Stimulated activated CD4-positive, alpha-beta T cell treated with anti-CD3 and anti-CD28 coated beads, Interleukin-15, amount 100 ng/mL, for 48 hours (primary cell): Measurements from ENCODE around the gene RPL18.
"Not testable (repeated sequence)": the region's sequence is repeated elsewhere in the genome, so short reads cannot be mapped to it uniquely, and the experiment has no call there.

Source experiments
- DNase-seq, 2 donors: peaks; one replicate each; pipeline ENCODE4 v3.0.0-alpha.2; 2020; ENCODE audit warnings: low read depth in 2 of 2

The RPL18 gene

DNA sequence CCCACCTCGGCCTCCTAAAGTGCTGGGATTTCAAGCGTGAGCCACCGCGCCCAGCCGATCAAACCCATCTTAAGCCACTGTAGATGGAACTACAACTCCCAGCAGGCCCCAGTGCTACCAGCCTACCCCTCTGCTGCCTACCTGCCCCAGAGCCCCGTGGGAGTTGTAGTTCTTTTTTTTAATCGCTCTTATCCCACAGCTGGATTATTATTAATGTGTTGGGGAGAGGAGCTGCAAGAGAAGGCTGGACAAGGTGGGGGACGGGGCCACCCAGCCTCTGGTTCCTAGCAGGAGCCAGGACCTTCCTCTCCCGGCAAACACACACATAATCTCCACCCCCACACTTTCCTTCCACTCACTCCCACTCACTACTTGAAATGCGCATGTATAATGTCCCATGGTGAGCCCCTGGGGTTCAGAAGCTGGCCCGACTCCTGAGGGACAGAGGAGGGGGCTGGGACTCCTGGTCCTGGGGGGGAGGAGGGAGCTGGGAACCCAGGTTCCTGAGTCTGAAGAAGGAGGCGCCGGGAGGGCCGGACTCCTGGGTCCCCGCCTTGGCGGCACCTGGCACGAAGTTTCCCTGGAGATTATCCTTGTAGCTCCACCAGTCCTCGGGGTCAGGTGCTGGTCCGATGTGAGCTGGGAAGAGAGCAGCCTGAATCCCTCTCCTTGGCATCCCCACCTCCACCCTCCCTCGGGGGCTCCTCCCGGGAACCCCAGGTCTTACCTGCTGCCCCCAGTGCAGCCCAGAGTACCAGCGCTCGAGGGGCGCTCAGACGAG is 26.1 kb upstream of the RPL18 start:
- peak; percentile 63 for DNase-seq

DNA sequence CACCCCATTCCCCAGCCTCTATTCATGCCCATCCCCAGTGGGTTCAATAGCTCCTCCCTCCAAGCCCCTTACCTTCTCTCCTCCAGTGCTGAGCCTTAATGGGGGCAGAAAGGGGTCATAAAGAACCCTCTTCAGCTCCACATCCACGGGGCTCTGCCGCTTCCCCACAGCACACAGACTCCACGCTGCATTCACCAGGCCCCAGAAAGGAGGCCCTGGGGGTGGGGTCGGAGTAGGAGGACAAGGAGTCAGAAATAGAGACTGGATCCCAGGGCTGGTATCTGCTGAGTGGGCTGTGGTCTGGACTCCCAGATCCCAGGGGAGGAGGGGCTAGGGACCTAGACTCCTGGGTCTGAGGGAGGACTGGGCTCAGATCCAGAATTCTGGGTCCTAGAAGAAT is 25.4 kb upstream of the RPL18 start:
- DNase-seq: no peak

DNA sequence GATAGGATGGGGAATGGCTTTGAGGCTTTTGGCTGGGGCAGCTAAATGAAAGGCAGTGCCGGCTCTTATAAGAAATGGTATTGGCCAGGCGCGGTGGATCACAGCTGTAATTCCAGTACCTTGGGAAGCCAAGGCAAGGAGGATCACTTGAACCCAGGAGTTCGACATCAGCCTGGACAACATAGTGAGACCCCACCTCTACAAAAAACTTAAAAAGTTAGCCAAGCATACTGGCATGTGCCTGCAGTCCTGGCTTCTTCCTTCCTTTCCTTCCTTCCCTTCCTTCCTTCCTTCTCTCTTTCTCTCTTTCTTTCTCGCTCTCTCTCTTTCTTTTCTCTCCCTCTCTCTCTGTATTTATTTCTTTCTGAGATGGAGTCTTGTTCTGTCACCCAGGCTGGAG is 23.9 kb upstream of the RPL18 start:
- DNase-seq: no peak

DNA sequence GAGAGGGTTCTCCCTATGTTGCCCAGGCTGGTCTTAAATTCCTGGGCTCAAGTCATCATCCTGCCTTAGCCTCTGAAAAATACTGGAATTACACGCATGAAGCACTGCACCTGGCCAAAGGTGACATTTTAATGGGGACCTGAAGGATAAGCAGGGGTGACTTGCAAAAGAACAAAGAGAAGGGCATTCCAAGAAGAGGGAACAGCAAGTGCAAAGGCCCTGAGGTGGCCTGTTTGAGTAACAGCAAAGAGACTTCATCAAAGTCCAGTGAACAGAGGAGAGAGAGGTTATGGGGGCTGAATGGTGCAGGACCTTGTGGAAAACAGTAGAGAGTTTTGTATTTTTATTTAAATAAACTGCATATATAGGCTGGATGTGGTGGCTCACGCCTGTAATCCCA is 22.9 kb upstream of the RPL18 start:
- no peak for DNase-seq

DNA sequence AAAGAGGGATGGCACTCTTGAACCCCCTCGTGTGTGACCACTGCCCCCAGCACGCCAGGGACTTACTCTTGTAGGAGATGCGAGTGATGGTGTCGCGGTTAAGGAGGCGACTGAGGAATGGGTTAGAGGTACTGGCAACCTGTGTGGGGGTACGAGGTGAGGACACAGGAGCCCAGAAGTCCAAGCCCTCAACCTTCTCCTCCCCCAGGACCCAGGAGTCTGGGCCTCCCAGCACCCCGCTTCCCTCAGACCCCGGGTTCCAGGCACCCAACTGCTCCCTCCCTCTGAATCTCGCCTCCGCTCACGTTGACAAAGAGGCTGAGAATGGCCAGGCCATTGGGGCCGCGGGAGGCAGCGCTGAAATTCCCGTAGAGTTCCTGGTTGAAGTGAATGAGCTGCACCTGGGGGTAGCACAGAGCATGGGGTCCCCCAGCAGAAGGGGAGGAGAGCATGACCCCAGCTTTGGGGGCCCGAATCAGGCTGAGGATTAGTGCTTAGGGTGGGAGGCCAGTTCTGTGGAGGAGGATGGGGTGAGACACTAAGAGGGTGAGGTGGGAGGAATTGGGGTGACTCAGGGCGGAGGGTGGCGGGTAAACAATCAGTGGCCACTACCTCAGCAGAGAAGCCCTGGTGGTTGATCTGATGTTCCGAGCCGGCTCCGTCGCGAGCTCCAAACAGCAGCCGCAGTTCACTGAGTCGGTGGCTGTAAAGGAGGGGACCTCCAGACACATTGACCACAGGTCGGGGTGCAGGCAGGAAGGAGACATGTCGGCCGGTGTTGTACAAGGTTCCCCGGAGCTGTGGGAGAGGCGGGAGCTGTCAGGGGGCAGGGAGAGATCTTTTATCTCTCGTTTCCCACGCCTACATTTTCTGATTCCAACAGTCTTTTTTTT is 20.8 kb upstream of the RPL18 start:
- no peak for DNase-seq

DNA sequence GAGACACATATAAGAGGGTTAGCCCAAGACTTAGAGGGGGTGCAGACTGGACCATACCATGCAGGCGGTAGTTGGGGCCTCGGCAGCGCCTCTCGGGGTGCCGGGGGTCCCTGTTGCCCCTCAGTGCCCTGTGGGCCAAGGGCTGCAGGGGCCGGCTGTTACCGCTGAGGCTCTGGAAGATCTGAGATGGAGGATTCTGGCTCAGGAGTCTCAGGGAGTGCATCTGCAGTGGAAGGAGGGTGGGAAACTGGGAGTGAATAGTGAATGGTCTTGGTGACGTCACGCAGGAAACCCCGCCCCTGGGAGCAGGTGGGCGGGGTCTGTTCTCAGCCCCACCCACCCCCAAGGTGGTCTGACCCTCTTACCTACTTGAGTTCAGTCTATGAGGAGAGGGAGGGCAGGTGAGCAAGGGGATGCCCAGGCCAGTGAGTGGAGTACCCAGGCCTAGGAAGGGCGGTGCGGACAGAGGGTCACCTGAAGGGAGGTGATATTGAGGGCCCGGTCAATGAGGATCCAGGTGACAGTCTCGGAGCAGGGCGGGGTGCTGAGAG is 19.9 kb upstream of the RPL18 start:
- no peak for DNase-seq

DNA sequence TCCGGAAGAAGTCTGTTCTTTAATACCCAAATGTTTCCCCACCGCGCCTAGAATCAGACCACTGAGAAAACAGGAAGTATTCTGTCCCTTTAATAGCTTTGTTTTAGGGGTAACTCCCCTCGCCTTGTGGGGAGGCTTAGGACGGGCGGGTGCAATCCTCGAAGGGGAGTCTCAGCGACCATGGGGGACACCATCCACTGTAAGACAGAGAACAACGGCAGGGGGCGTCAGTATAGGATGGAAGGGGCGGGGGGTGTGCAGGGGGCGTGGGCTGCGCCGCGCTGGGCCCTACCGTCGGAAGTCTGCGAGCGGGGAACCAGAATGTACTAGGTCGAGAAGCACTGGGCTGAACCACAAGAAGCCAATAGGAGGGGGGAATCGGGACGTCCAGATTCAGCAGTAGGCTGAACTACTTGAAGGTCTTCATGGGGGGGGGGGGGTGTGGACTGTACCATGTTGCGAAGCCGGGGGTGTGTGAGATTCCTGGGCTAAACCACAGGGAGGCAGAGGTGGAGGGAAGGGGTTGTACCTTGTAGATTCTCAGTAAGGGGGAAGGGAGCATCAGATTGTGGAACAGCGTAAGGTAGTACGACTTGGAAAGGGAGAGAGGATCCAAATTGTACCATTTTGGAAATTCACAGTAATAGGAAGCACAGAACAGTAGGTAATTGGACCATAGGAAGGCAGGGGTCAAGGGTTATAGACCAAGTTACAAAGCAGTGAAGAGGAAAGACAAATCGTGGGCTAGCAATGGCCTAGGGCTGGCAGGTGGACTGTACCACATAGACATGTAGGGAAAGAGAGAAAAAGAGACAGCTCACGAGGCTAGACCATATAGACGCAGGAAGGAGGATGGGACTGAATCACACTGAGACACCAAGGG is 19.2 kb upstream of the RPL18 start:
- DNase-seq: peak; percentile 68 to 78

DNA sequence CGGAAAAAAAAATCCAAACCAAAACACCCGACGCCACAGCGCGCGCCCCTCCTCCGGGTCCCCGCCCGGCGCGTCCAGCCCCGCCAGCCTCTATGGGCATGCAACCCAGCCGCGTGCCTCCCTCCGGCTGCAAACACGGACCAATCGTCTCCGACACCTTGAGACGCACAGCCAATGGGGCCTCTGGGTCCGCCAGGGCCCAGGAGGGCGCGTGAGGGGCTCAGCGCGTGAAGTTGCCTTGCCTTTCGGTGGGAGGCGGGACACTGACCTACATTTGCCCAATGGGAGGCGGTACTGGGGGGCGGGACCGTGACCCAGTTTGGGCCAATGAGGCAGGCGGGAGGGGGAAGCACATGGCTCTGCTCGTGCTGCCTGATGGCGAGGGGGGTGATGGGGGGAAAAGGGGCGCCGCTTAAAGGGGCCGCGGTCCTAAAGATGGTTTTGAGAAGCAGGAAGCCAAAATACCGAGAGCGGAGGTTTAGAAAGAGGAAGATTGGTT is 18.5 kb upstream of the RPL18 start:
- peak; percentile 98 to 99 for DNase-seq

DNA sequence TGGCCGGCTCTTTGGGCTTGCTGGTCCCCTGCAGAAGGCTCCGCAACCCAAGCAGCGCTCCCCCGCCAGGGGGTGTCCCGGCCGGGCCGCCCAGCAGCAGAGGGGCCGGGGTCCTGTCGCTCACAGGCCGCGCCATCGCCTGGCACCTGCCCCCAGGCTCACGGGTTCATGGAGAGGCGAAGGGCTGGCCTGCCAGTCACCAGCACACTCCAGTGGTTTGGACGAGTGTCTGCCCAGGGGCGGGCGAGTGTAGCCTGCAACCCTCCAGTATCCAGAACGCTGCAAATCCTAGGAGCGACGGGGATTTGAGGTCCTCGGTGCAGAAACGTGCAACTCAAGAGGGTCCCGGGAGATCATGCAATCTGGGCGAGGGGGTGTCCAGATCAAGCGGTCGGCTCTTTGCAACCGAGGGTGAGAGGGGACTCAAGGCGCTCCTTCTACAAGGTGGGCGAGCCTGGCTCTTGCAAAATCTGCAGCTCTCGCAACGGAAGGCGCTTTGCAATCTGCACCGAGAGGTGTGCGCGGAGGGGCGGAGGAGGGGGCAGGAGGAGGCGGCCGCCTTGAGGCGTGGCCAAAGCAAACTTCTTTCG is 18.0 kb upstream of the RPL18 start, which contains the start of gene DBP:
Gene DBP (minus strand): TSS at position 521 of the 590 bp plus-strand sequence. CDS start 385 bp downstream, at position 136.
- DNase-seq: no peak

DNA sequence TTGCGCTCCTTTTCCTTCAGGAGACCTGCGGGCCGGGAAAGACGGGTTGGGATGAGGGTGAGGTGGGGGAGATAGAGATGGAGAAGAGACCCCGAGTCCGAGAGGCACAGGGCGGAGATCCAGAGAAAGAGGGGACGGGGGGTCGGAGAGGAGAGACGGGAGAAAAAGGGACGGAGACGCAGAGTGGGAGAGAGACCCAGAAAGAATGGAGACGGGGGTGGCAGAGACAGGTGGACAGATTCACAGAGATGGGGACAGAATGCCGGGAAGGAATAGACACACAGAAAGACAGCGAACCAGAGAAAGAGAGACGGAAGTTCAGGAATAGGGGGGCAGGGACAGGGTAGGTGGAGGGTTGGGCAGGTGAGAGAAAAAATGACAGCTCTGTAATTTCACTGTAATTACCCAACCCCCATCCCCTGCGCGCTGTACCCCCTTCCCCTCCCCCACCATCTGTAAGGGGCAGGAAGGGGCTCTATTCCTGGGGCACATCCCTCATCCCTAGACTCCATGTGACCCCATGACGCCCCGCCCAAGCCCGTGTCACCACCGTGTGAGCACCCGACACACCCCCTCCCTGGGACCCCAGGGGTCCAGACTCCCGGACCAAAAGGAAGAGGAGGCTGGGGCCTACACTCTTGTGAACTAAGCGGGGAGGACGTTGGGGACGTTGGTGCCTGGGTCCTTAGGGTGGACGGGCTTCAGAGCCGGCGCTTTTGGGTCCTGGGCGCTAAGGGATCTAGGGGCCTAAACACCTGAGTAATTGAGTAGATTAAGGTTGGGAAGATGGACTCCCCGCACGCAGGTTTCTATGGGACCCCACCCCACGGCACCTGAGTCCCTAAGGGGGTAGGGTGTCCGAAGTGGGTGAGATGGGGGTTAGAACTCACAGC is 17.2 kb upstream of the RPL18 start:
- DNase-seq: no peak

DNA sequence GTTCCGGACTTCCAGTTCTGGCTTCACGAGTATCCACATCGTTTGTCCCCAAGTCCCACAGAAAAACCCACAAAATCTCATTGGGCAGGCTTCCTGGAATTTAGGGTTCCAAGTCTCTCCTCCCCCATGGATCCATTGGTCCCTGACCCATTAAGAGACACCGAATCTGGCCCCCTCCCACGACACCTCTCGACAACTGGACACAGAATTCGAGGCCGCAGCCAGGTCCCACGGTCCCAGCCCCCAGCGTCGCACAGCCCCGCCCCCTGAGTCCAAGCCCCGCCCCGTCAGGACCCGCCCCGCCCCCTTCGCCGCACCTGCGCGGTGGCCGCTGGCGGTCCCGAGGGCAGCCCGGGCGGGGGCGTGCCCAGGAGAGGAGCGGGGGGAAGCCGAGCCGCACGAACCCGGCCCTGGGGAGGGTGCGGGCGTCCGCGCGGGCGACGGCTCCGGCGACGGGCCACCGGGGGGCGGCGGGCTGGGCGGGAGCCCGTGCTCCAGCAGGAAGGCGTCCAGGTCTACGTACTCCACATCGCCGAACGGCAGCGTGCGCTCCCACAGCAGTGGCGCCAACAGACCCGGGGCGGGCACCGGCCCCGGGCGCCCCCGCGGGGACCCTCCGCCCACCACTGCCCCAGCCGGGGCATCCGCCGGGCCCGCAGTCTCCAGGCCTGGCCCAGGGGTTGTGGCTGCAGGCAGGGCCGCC is 16.4 kb upstream of the RPL18 start:
- DNase-seq: peak in 1 of 2 donors; percentile 68

DNA sequence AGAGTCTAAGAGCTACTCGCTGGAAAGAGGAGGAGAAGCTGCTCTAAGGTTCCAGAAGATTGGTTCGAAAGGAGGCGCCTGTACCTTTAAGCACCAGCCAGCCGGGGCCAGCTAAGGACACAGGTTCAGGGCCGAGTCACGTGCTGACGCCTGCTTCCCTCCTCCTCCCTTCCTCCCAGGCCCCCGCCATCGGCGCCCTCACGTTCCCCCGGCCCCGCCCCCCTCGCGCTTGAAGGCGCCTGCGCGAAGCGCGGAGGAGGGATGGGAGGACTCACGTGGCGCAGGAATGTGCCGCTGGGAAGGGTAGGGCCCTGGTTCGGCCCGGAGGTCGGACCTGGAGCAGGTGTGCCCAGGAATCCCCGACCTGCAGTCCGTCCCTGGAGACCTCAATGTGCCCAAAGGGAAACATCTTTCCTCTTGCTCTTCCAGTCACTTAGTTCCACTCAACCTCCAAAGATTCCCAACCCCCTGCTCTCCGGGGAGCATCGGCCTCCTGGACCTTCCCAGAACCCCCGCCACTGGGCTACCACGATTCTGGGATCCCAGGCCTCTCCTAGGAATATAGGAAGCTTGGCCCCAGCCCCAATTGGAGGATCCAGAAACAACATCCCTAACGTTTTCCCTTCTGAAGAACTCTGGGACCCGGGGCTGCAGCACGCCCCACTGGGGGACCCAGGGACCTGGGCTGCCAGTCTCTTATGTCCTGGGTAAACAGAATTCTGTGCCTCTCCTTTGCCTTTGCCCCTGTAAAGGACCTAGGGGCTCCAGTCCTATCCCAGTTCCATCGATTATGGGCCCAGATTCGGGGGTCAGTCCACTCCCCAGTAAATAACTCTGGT is 15.7 kb upstream of the RPL18 start:
- peak; percentile 90 to 91 for DNase-seq

DNA sequence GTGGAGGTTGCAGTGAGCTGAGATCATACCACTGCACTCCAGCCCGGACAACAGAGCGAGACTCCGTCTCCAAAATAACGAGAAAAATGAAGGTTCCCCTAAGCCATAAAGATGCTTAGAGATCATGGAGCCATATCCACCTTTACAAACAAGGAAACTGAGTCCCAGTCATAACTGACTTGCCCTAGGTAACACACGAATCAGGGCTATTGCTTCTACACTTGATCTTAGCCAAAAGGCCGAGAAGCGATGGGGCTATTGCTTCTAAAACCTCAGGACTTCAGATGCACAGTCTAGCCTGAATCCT is 15.0 kb upstream of the RPL18 start:
- no peak for DNase-seq

DNA sequence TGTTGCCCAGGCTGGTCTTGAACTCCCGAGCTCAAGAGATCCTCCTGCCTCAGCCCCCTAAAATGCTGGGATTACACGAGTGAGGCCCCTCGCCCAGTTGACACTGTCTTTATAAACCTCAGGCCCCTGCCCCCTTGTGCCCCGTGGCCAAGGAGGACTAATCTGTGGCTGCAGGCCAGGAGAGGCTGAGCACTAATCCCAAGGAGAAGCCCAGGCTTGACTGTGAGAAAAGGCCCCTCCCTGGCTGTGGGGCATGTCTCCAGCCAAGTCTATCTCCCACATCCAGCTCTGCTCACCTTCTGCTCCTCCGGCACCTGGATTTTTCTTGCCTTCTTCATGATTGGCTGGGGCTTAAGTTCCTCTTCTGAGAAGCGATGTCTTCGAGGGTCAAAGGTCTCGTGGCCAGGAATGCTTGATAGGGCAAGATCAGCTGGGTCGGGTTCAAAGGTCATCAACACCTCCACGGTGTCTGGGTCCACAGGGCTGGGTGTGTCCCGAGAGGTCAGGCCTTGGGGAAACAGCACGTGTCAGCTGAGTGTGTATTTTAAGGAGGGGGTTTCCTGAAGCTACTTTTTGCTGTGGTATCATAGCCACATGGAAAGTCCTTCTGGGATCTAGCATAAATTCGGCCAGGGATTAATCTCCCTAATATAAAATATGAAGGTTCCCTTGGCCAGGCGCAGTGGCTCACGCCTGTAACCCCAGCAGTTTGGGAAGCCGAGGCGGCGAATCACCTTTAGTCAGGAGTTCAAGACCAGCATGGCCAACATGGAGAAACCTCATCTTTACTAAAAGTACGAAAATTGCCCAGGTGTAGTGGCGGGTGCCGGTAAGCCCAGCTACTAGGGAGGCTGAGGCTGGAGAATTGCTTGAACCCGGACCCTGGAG is 14.4 kb upstream of the RPL18 start:
- DNase-seq: no peak

DNA sequence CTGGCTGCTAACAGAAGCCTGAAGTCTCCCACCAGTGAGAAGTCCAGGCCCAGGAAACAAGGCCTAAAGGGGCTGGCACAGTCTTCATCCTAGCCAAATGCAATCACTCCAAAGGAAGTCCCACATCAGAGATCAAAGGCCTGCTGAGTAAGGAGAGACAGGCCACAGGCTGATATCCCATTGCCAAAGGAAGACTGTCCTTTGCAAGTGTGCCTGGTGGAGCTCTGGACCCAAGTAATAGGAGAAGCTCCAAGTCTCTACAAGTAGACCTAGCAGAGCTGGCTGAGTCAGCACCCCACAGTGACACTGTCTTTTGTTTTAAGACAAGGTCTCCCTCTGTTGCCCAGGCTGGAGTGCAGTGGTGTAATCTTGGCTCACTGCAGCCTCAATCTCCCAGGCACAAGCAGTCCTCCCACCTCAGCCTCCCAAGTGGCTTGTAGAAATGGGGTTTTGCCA is 13.7 kb upstream of the RPL18 start:
- DNase-seq: no peak

DNA sequence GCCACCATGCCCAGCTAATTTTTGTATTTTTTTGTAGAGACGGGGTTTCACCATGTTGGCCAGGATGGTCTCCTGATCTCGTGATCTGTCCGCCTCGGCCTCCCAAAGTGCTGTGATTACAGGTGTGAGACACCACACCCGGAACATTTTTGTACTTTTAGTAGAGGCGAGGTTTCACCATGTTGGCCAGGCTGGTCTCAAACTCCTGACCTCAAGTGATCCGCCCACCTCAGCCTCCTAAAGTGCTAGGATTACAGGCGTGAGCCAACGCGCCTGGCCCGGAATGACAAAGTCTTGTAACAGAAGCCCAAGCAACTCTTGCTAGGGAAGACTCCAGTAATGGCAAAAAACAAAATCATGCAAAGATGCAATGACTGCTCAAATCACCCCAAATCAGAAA is 13.3 kb upstream of the RPL18 start:
- DNase-seq: not testable (repeated sequence)

DNA sequence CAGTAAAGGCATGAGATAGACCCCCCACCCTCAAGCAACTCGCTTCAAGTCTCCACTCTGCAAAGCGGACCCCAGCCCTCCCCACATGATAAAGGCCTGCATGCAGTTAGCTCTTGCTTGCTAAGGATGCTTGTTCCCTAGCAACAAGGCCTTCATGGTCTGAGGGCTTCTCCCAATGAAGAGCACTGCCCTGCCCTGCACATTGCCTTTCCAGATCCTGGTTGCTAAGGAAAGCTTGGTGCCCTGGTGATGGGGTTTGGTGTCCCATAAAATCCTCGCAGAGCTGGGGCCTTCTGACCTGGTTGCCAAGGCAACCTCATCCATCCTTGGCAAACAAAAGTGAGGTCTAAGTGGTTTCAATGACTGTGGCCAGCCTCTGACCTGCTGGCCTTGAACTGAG is 12.2 kb upstream of the RPL18 start:
- no peak for DNase-seq
